Body of pancreas (tissue), 4 donors: Measurements from ENCODE around the gene TIPIN.

Experiments
- CTCF ChIP-seq, 7 experiments: fragments of 450-650 bp in 4 of 7; fragments of 200-600 bp in 3 of 7; sonication (generic) in 3 of 7; IDR thresholded peaks; one replicate each; pipeline ENCODE4 v1.5.1; 2016 to 2019; ENCODE audit warnings: antibody characterized with exemption in 7 of 7
- POLR2A ChIP-seq, 3 donors: fragments of 450-650 bp; IDR thresholded peaks; one replicate each; pipeline ENCODE4 v1.6.1; 2016; ENCODE audit warnings: antibody characterized with exemption in 3 of 3, mild to moderate bottlenecking in 2 of 3

DNA sequence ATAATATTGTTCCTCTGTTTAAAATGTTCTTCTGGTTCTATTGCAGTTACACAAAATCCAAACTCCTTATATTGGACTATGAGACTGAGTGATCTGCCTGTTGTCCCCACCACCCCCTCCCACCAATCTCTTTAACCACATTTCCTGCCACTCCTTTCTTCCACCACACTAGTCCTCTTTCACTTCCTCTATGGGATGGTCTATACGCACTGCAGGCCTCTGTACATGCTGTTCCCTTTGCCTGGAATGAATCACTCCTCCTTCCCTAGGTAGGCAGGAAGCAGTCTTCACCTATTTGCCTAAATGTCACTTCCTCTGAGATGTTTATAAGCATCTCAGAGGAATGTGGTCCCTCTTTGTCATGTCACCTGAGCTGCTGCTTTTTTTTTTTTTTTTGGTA is 34.2 kb upstream of the TIPIN start:
- TF ChIP-seq CTCF (IDR thresholded peaks at IDR 0.05) (no peak), POLR2A (IDR thresholded peaks at IDR 0.05) (peak in 1 of 3 donors; percentile 7)
